NCI-H1092 treated with DMSO at 0.1 percent for 48 hours (cell line): Measurements from ENCODE around the gene PRM1.
"Not testable (repeated sequence)": the region's sequence is repeated elsewhere in the genome, so short reads cannot be mapped to it uniquely, and the experiment has no call there.

Experiments used
- DNase-seq: peaks from one replicate; lab custom pipeline; 2025; lab: John Stamatoyannopoulos, UW

PRM1 gene

GRCh38 chr16:11297492-11298142 is 16.5 kb upstream of the PRM1 start:
- DNase-seq = peak; percentile 72

- no peak for DNase-seq
Observed at GRCh38 chr16:11296706-11297491, 15.8 kb upstream of the PRM1 start.

GRCh38 chr16:11296351-11296705 is 15.2 kb upstream of the PRM1 start:
- DNase-seq = no peak

GRCh38 chr16:11295672-11296071 is 14.5 kb upstream of the PRM1 start:
- no peak for DNase-seq

GRCh38 chr16:11292076-11292748 is 11.1 kb upstream of the PRM1 start:
- no peak for DNase-seq

GRCh38 chr16:11291091-11291703 is 10.1 kb upstream of the PRM1 start:
- DNase-seq = no peak

- no peak for DNase-seq
Observed at GRCh38 chr16:11290102-11290893, 9.2 kb upstream of the PRM1 start.

- not testable (repeated sequence) for DNase-seq
Observed at GRCh38 chr16:11289696-11290095, 8.6 kb upstream of the PRM1 start.

- DNase-seq = no peak
Observed at GRCh38 chr16:11289202-11289601, 8.1 kb upstream of the PRM1 start.

- no peak for DNase-seq
Observed at GRCh38 chr16:11285842-11286241, 4.7 kb upstream of the PRM1 start.

- no peak for DNase-seq
Observed at GRCh38 chr16:11283820-11284248, 2.7 kb upstream of the PRM1 start.

- DNase-seq = no peak
Observed at GRCh38 chr16:11278681-11279628, 2.2 kb downstream of the PRM1 start.

GRCh38 chr16:11277607-11278337 is 3.4 kb downstream of the PRM1 start:
- DNase-seq = no peak

- no peak for DNase-seq
Observed at GRCh38 chr16:11276896-11277593, 4.1 kb downstream of the PRM1 start.

- no peak for DNase-seq
Observed at GRCh38 chr16:11276143-11276895, 4.8 kb downstream of the PRM1 start, which contains the start of gene PRM2. Gene PRM2, minus strand, starts transcription at chr16:11276480. Its CDS starts 110 bp downstream, at chr16:11276370.

- DNase-seq = no peak
Observed at GRCh38 chr16:11274964-11275363, 6.2 kb downstream of the PRM1 start.

GRCh38 chr16:11273721-11274324 is 7.3 kb downstream of the PRM1 start:
- no peak for DNase-seq
